NCI-H128 (cell line): ENCODE results near the gene NR2C1.
A peak's percentile ranks its signal among the peaks of the same experiment; 100 is the strongest.
"Not testable (repeated sequence)": the region's sequence is repeated elsewhere in the genome, so short reads cannot be mapped to it uniquely, and the experiment has no call there.

ENCODE experiments used
- DNase-seq: peaks from one replicate; lab custom pipeline; 2025; ENCODE audit not compliant: unreplicated experiment; lab: John Stamatoyannopoulos, UW

NR2C1 gene

GRCh38 chr12:95003921-95004272 lies 69.5 kb downstream of the NR2C1 start:
- DNase-seq: no peak

- peak; percentile 98 for DNase-seq
Observed at GRCh38 chr12:95003213-95003920, 70.1 kb downstream of the NR2C1 start, which contains the start of gene NDUFA12. TSS of gene NDUFA12 (minus strand) at chr12:95003697. CDS start at chr12:95003680, 17 bp downstream.

GRCh38 chr12:95002754-95003153 lies 70.7 kb downstream of the NR2C1 start:
- no peak for DNase-seq

GRCh38 chr12:94998326-94998725 lies 75.1 kb downstream of the NR2C1 start:
- DNase-seq: no peak

GRCh38 chr12:94997726-94998125 lies 75.7 kb downstream of the NR2C1 start:
- DNase-seq: no peak

GRCh38 chr12:94997061-94997460 lies 76.4 kb downstream of the NR2C1 start:
- no peak for DNase-seq

- no peak for DNase-seq
Observed at GRCh38 chr12:94994312-94994711, 79.1 kb downstream of the NR2C1 start.

GRCh38 chr12:94993855-94994254 lies 79.6 kb downstream of the NR2C1 start:
- not testable (repeated sequence) for DNase-seq

- DNase-seq: no peak
Observed at GRCh38 chr12:94990222-94990621, 83.2 kb downstream of the NR2C1 start.

GRCh38 chr12:94988471-94988870 lies 84.9 kb downstream of the NR2C1 start:
- no peak for DNase-seq

- DNase-seq: no peak
Observed at GRCh38 chr12:94987801-94988200, 85.6 kb downstream of the NR2C1 start.

GRCh38 chr12:94987076-94987669 lies 86.2 kb downstream of the NR2C1 start:
- no peak for DNase-seq

GRCh38 chr12:94985099-94985498 lies 88.3 kb downstream of the NR2C1 start:
- DNase-seq: not testable (repeated sequence)

GRCh38 chr12:94983321-94983720 lies 90.1 kb downstream of the NR2C1 start:
- no peak for DNase-seq

GRCh38 chr12:94982456-94982855 lies 91.0 kb downstream of the NR2C1 start:
- DNase-seq: no peak

- no peak for DNase-seq
Observed at GRCh38 chr12:94980577-94980976, 92.8 kb downstream of the NR2C1 start.

- no peak for DNase-seq
Observed at GRCh38 chr12:94979941-94980340, 93.5 kb downstream of the NR2C1 start.

GRCh38 chr12:94977766-94978468 lies 95.5 kb downstream of the NR2C1 start:
- DNase-seq: no peak

GRCh38 chr12:94973221-94973620 lies 100.2 kb downstream of the NR2C1 start:
- DNase-seq: no peak

GRCh38 chr12:94972795-94973194 lies 100.6 kb downstream of the NR2C1 start:
- DNase-seq: no peak

- no peak for DNase-seq
Observed at GRCh38 chr12:94971923-94972322, 101.5 kb downstream of the NR2C1 start.

GRCh38 chr12:94970560-94970959 lies 102.9 kb downstream of the NR2C1 start:
- no peak for DNase-seq
